GM19468 (cell line): ENCODE measurements around the gene CHST11.

Experiments used
- ATAC-seq: cut with Tn5 transposase; IDR thresholded peaks from one replicate; pipeline ENCODE4 v1.9.1; 2021; ENCODE audit warnings: mild to moderate bottlenecking, moderate library complexity, moderate number of reproducible peaks; ENCODE audit not compliant: unreplicated experiment; ENCODE audit errors: extremely low read depth

The CHST11 gene

GRCh38 chr12:104699489-104700190 lies 242.9 kb downstream of the CHST11 start:
- peak; percentile 61 for ATAC-seq

GRCh38 chr12:104700324-104700723 lies 243.6 kb downstream of the CHST11 start:
- ATAC-seq = no peak

GRCh38 chr12:104701301-104701700 lies 244.6 kb downstream of the CHST11 start:
- ATAC-seq = no peak

GRCh38 chr12:104701756-104702155 lies 245.0 kb downstream of the CHST11 start:
- no peak for ATAC-seq

- ATAC-seq = no peak
Measured at GRCh38 chr12:104702565-104703139, 245.9 kb downstream of the CHST11 start.

GRCh38 chr12:104703372-104703771 lies 246.6 kb downstream of the CHST11 start:
- ATAC-seq = no peak

GRCh38 chr12:104704224-104704779 lies 247.6 kb downstream of the CHST11 start:
- ATAC-seq = no peak

- ATAC-seq = no peak
Measured at GRCh38 chr12:104707194-104707593, 250.4 kb downstream of the CHST11 start.

GRCh38 chr12:104707794-104708558 lies 251.2 kb downstream of the CHST11 start:
- ATAC-seq = no peak

GRCh38 chr12:104708891-104709290 lies 252.1 kb downstream of the CHST11 start:
- no peak for ATAC-seq

- ATAC-seq = no peak
Measured at GRCh38 chr12:104709692-104710435, 253.1 kb downstream of the CHST11 start.

GRCh38 chr12:104710940-104711689 lies 254.4 kb downstream of the CHST11 start:
- no peak for ATAC-seq

GRCh38 chr12:104712477-104712876 lies 255.7 kb downstream of the CHST11 start:
- no peak for ATAC-seq

- no peak for ATAC-seq
Measured at GRCh38 chr12:104712968-104713367, 256.2 kb downstream of the CHST11 start.

GRCh38 chr12:104713444-104713843 lies 256.7 kb downstream of the CHST11 start:
- ATAC-seq = no peak

GRCh38 chr12:104714369-104714768 lies 257.6 kb downstream of the CHST11 start:
- no peak for ATAC-seq

GRCh38 chr12:104716172-104716571 lies 259.4 kb downstream of the CHST11 start:
- ATAC-seq = no peak

GRCh38 chr12:104718304-104718929 lies 261.7 kb downstream of the CHST11 start:
- no peak for ATAC-seq

- no peak for ATAC-seq
Measured at GRCh38 chr12:104719700-104720338, 263.1 kb downstream of the CHST11 start.
